Type B pancreatic cell (in vitro differentiated cells): ENCODE measurements around the gene PSMA5. TPM values are rescaled to one million over a fixed set of nuclear protein-coding genes. Genes with fewer than 3 reads are reported as not detected.

ENCODE experiments used
- DNase-seq: peaks from one replicate; pipeline ENCODE4 v3.0.0; 2021; ENCODE audit warnings: mixed read lengths; ENCODE audit not compliant: unreplicated experiment; ENCODE audit errors: extremely low spot score
- H3K27ac Mint-ChIP-seq: 2 replicates; pipeline ENCODE4 v1.8.0; 2021; ENCODE audit warnings: mild to moderate bottlenecking, mixed read lengths
- H3K27me3 Mint-ChIP-seq: 2 replicates; pipeline ENCODE4 v1.8.0; 2021; ENCODE audit warnings: mixed read lengths
- H3K36me3 Mint-ChIP-seq: 2 replicates; pipeline ENCODE4 v1.8.0; 2021; ENCODE audit warnings: mixed read lengths
- H3K4me1 Mint-ChIP-seq: one replicate; pipeline ENCODE4 v1.8.0; 2021; ENCODE audit warnings: mixed read lengths; ENCODE audit not compliant: unreplicated experiment
- H3K4me3 Mint-ChIP-seq: 2 replicates; pipeline ENCODE4 v1.8.0; 2021; ENCODE audit warnings: mild to moderate bottlenecking, mixed read lengths
- H3K9me3 Mint-ChIP-seq: 2 replicates; pipeline ENCODE4 v1.8.0; 2021; ENCODE audit warnings: mixed read lengths
- total RNA-seq: library from RNA; stranded (reverse); gene quantifications from 2 replicates; pipeline ENCODE4 v1.2.1, GENCODE V29; 2021; ENCODE audit warnings: low replicate concordance
- TF ChIP-seq, protein P1 (sequence below): fragments of 200-600 bp; sonication (generic); conservative IDR thresholded peaks from 2 replicates; pipeline ENCODE4 v1.5.0; 2021; ENCODE audit warnings: antibody characterized with exemption, mild to moderate bottlenecking

Gene PSMA5
- total RNA-seq, 1 donor from 2014 or later = 84.3 TPM

DNA sequence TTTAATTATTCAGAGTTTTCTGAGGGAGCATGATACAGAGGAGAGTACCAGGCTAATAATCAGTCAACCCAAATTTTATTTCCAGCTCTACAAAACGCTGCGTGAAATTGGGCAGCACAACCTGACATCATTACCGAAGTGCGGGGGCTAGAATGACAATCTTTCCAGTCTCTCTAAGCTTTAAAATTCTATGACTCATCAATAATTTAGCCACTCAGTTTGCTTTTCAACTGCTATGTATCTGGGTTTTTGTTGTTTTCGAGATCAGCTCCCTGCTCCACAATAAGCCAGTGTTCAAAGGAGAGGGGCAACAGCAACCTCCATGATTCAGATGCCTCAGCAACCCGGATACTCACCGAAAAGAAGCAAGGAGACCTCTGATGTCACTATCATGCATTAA, 42.4 kb downstream of the PSMA5 start:
- TF ChIP-seq, protein P1, sequence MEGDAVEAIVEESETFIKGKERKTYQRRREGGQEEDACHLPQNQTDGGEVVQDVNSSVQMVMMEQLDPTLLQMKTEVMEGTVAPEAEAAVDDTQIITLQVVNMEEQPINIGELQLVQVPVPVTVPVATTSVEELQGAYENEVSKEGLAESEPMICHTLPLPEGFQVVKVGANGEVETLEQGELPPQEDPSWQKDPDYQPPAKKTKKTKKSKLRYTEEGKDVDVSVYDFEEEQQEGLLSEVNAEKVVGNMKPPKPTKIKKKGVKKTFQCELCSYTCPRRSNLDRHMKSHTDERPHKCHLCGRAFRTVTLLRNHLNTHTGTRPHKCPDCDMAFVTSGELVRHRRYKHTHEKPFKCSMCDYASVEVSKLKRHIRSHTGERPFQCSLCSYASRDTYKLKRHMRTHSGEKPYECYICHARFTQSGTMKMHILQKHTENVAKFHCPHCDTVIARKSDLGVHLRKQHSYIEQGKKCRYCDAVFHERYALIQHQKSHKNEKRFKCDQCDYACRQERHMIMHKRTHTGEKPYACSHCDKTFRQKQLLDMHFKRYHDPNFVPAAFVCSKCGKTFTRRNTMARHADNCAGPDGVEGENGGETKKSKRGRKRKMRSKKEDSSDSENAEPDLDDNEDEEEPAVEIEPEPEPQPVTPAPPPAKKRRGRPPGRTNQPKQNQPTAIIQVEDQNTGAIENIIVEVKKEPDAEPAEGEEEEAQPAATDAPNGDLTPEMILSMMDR = no peak
- Mint-ChIP-seq H3K36me3 (no peaks in the 10 kb centered on the region), H3K4me3 (no peak overlapping the region), H3K27me3 (no peaks in the 10 kb centered on the region), H3K4me1 (peaks cover 12% of the 10 kb centered on the region), H3K9me3 (no peaks in the 10 kb centered on the region), H3K27ac (peak overlapping the region; percentile 85)
- DNase-seq = no peak

DNA sequence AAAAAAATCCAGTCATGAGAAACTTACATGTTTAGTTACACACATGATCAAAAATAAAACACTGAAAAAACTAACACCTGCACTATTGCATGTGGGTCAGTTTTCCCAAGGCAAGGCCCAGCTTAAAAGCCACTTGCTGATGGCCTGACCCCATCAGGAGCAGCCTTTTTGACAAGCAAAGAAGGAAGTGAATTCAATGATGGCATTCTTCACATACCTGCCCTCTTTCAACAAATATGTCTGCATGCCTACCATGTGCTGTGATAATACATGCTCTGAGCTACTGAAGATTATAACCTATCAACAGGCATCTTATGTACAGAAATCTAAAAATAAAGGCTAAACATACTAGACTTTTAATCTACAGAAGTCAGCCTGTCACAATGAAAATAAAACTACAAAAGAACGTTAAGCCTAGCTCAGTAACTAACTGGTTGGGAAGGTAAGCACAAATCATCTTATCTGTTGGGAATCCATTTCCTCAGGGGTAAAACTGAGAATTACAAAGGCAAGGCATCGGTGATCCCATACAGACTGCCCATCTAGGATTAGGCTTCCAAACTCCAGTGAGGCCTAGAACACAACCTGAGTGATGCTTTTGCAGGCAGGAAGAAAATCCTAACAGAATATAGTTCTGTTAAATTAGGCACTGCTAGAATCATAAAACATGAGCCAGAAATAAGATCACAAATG, 43.0 kb downstream of the PSMA5 start:
- no peak for DNase-seq
- no peaks in the 10 kb centered on the region for H3K27me3 Mint-ChIP-seq
- peak overlapping the region; percentile 85 for H3K27ac Mint-ChIP-seq
- H3K4me3 Mint-ChIP-seq = no peak overlapping the region
- TF ChIP-seq, protein P1 = no peak
- no peaks in the 10 kb centered on the region for H3K9me3 Mint-ChIP-seq
- peaks cover 12% of the 10 kb centered on the region for H3K4me1 Mint-ChIP-seq
- no peaks in the 10 kb centered on the region for H3K36me3 Mint-ChIP-seq

DNA sequence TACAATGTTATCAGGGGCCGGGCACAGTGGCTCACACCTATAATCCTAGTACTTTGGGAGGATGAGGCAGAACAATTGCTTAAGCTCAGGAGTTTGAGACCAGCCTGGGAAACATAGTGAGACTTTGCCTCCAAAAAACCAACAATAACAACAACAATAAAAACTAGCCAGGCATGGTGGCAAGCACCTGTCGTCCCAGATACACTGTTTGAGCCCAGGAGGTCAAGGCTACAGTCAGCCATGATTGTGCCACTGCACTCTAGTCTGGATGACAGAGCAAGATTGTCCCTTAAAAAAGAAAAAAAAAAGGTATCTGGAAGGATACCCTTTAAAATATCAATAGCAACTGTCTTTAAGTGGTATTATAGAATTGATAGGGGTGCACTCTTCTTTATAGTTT, 44.7 kb downstream of the PSMA5 start:
- Mint-ChIP-seq H3K36me3 (no peaks in the 10 kb centered on the region), H3K27ac (no peak overlapping the region), H3K4me3 (no peak overlapping the region), H3K27me3 (no peaks in the 10 kb centered on the region), H3K4me1 (peaks cover 12% of the 10 kb centered on the region), H3K9me3 (no peaks in the 10 kb centered on the region)
- TF ChIP-seq, protein P1 = no peak
- no peak for DNase-seq

DNA sequence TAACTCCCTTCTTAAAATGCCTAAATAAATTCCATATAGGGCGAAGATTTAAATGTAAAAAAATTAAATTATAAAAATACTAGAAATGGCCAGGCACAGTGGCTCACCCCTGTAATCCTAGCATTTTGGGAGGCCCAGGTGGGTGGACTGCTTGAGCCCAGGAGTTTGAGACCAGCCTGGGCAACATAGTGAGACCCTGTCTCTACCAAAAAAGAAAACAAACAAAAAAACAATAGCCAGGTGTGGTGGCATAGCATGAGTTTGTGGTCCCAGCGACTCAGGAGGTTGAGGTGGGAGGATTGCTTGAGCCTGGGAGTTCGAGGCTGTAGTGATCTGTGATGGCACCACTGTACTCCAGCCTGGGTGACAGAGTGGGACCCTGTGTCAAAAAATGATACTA, 46.3 kb downstream of the PSMA5 start:
- Mint-ChIP-seq H3K9me3 (no peaks in the 10 kb centered on the region), H3K36me3 (peaks cover 4% of the 10 kb centered on the region), H3K4me3 (no peak overlapping the region), H3K4me1 (peaks cover 17% of the 10 kb centered on the region), H3K27me3 (no peaks in the 10 kb centered on the region), H3K27ac (no peak overlapping the region)
- TF ChIP-seq, protein P1 = no peak
- DNase-seq = no peak

DNA sequence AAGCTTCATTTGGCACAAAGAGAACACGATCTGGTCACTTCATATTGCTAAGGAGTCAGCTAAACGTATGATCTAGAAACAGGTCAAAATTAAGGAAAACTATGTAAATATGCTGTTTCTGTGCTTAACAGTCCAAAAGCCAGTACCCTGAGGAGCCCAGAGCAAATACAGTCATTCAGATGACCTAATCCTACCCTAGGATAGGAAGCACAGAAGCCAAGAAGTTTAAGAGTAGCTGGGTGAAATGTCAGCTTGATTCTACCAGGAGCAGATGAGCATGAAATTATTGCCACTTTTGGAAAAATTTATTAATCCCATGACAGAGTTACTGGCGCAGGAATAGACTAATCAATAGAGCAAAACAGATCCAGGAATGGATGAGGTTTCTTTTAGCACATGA, 46.8 kb downstream of the PSMA5 start:
- no peak for DNase-seq
- Mint-ChIP-seq H3K9me3 (no peaks in the 10 kb centered on the region), H3K4me1 (peaks cover 17% of the 10 kb centered on the region), H3K36me3 (peaks cover 4% of the 10 kb centered on the region), H3K4me3 (no peak overlapping the region), H3K27ac (no peak overlapping the region), H3K27me3 (no peaks in the 10 kb centered on the region)
- TF ChIP-seq, protein P1 = no peak
